HCT116 (cell line): ENCODE measurements around the gene NABP1. TPM values are rescaled to one million over a fixed set of nuclear protein-coding genes. Genes with fewer than 3 reads are reported as not detected.

Source experiments
- ATAC-seq: fragments of 200-7000 bp; cut with Tn5 transposase; 2 replicates; pipeline ENCODE4 v1.9.1; 2020; ENCODE audit warnings: mild to moderate bottlenecking, moderate library complexity
- BruUV-seq: library from RNA; stranded (reverse); fragments of 400-500 nt; replicated peaks from 2 replicates; lab custom pipeline; 2021; lab: Mats Ljungman, UMichigan
- CTCF ChIA-PET: fragments of 300-600 bp; sonication (Branson Sonifier 250); formaldehyde crosslinking; loops from one replicate; lab custom pipeline; 2021; ENCODE audit warnings: antibody characterized with exemption; lab: Charles Lee
- POLR2A ChIA-PET: fragments of 300-600, 350-600 bp; sonication (Branson Sonifier 250); formaldehyde crosslinking; loops from one replicate; lab custom pipeline; 2021; ENCODE audit warnings: antibody characterized with exemption; lab: Charles Lee
- RAD21 ChIA-PET, 2 experiments: fragments of 300-600 bp; sonication (Branson Sonifier 250); formaldehyde crosslinking; loops; one replicate each; lab custom pipeline; 2023; ENCODE audit warnings: low total read pairs in 2 of 2; ENCODE audit not compliant: uncharacterized antibody in 2 of 2, unreplicated experiment in 2 of 2, low non-redundant PET in 1 of 2; lab: Charles Lee
- DNase-seq: peaks from one replicate; pipeline ENCODE4 v3.0.0-alpha.2; 2010; ENCODE audit warnings: low read depth, low spot score
- H2AFZ ChIP-seq: fragments of 200-600 bp; shearing (Covaris generic), sonication (generic); 2 replicates; pipeline ENCODE4 v1.6.1; 2017; ENCODE audit warnings: low read depth, mixed run types, mixed read lengths, antibody characterized with exemption, low read length; ENCODE audit not compliant: poor library complexity, severe bottlenecking
- H3K27ac ChIP-seq: 2 replicates; pipeline ENCODE4 v1.5.1; 2012; ENCODE audit warnings: low read depth, low read length
- H3K27me3 ChIP-seq: fragments of 200-600 bp; sonication (generic); 2 replicates; pipeline ENCODE4 v1.6.1; 2016; ENCODE audit warnings: mixed run types, low read length, mixed read lengths; ENCODE audit not compliant: insufficient read depth
- H3K36me3 ChIP-seq, 2 experiments: fragments of 200-500 bp in 1 of 2; fragments of 200-600 bp in 1 of 2; sonication (Bioruptor generic) in 1 of 2; sonication (generic) in 1 of 2; 2 replicates each; pipeline versions ENCODE4 v1.5.1 to v1.6.1; 2014 to 2016; ENCODE audit warnings: low read length in 2 of 2, inconsistent platforms in 1 of 2, mixed read lengths in 1 of 2, mixed run types in 1 of 2; ENCODE audit not compliant: insufficient read depth in 2 of 2, control insufficient read depth in 1 of 2
- H3K4me1 ChIP-seq, 2 experiments: fragments of 200-600 bp in 1 of 2; sonication (generic) in 1 of 2; 2 replicates each; pipeline versions ENCODE4 v1.5.1 to v1.6.1; 2012 to 2017; ENCODE audit warnings: low read length in 2 of 2, inconsistent platforms in 1 of 2, mild to moderate bottlenecking in 1 of 2, mixed read lengths in 1 of 2, mixed run types in 1 of 2, moderate library complexity in 1 of 2; ENCODE audit not compliant: insufficient read depth in 2 of 2, control insufficient read depth in 1 of 2
- H3K4me2 ChIP-seq: fragments of 200-600 bp; sonication (generic); 2 replicates; pipeline ENCODE4 v1.6.1; 2017; ENCODE audit warnings: mixed run types, low read length, mixed read lengths
- H3K4me3 ChIP-seq, 2 experiments: fragments of 200-600 bp in 1 of 2; sonication (generic) in 1 of 2; replicated peaks in 1 of 2; 2 replicates each; pipeline ENCODE4 v1.5.1; 2011 to 2016; ENCODE audit warnings: low read length in 2 of 2, control low read depth in 1 of 2, low read depth in 1 of 2, mild to moderate bottlenecking in 1 of 2, mixed read lengths in 1 of 2, mixed run types in 1 of 2
- H3K79me2 ChIP-seq: fragments of 200-600 bp; sonication (generic); 2 replicates; pipeline ENCODE4 v1.6.1; 2017; ENCODE audit warnings: mild to moderate bottlenecking, mixed run types, low read length, moderate library complexity, mixed read lengths; ENCODE audit not compliant: insufficient read depth
- H3K9ac ChIP-seq: fragments of 200-600 bp; sonication (generic); 2 replicates; pipeline ENCODE4 v1.6.1; 2016; ENCODE audit warnings: low read length, mixed read lengths
- H3K9me2 ChIP-seq: fragments of 200-600 bp; sonication (generic), shearing (Covaris generic); 2 replicates; pipeline ENCODE4 v1.6.1; 2017; ENCODE audit warnings: mixed run types, mild to moderate bottlenecking, moderate library complexity; ENCODE audit not compliant: insufficient read depth
- H3K9me3 ChIP-seq, 2 experiments: fragments of 200-500 bp in 1 of 2; fragments of 200-600 bp in 1 of 2; sonication (Bioruptor generic) in 1 of 2; sonication (generic) in 1 of 2; 2 replicates each; pipeline ENCODE4 v1.6.1; 2014 to 2017; ENCODE audit warnings: low read length in 2 of 2, mixed read lengths in 2 of 2, inconsistent platforms in 1 of 2, low read depth in 1 of 2, mild to moderate bottlenecking in 1 of 2, mixed run types in 1 of 2, moderate library complexity in 1 of 2; ENCODE audit not compliant: control insufficient read depth in 1 of 2, insufficient read depth in 1 of 2
- H4K20me1 ChIP-seq: fragments of 200-600 bp; sonication (generic), shearing (Covaris generic); 2 replicates; pipeline ENCODE4 v1.6.1; 2017; ENCODE audit warnings: mixed run types, mild to moderate bottlenecking, moderate library complexity; ENCODE audit not compliant: insufficient read depth
- CBX3 ChIP-seq: IDR thresholded peaks from 2 replicates; pipeline ENCODE4 v1.6.1; 2012; ENCODE audit warnings: low read depth
- EGR1 ChIP-seq: IDR thresholded peaks from 2 replicates; pipeline ENCODE4 v1.6.1; 2012; ENCODE audit warnings: low read depth
- ELF1 ChIP-seq: IDR thresholded peaks from 2 replicates; pipeline ENCODE4 v1.6.1; 2012; ENCODE audit warnings: low read depth, borderline replicate concordance
- EZH2 ChIP-seq: fragments of 200-600 bp; sonication (generic); IDR thresholded peaks from 2 replicates; pipeline ENCODE4 v1.6.1; 2017; ENCODE audit warnings: antibody characterized with exemption, mixed run types
- EZH2phosphoT487 ChIP-seq: fragments of 200-600 bp; IDR thresholded peaks from 2 replicates; pipeline ENCODE4 v1.6.1; 2018; ENCODE audit warnings: antibody characterized with exemption, borderline replicate concordance
- RAD21 ChIP-seq: IDR thresholded peaks from 2 replicates; pipeline ENCODE4 v1.6.1; 2012; ENCODE audit warnings: low read depth, mild to moderate bottlenecking
- SIN3A ChIP-seq: IDR thresholded peaks from 2 replicates; pipeline ENCODE4 v1.6.1; 2012; ENCODE audit warnings: low read depth
- SP1 ChIP-seq: IDR thresholded peaks from 2 replicates; pipeline ENCODE4 v1.6.1; 2012; ENCODE audit warnings: low read depth
- YY1 ChIP-seq: IDR thresholded peaks from 2 replicates; pipeline ENCODE4 v1.6.1; 2011; ENCODE audit warnings: low read length, low read depth, moderate library complexity, mild to moderate bottlenecking; ENCODE audit not compliant: insufficient replicate concordance; ENCODE audit errors: extremely low read depth
- ZBTB33 ChIP-seq: IDR thresholded peaks from 2 replicates; pipeline ENCODE4 v1.6.1; 2011; ENCODE audit warnings: mild to moderate bottlenecking, low read length, moderate library complexity; ENCODE audit not compliant: insufficient replicate concordance; ENCODE audit errors: extremely low read depth
- ZFX ChIP-seq: fragments of 450-650 bp; IDR thresholded peaks from 2 replicates; pipeline ENCODE4 v1.6.1; 2017
- intact Hi-C: fragments of 100-400 bp; cut with micrococcal nuclease; formaldehyde crosslinking; loops from 2 replicates; pipeline ENCODE4 v1.10.0; 2022
- total RNA-seq: library from RNA; stranded (reverse); gene quantifications from one replicate; pipeline ENCODE4 v1.2.1, GENCODE V29; 2021; ENCODE audit not compliant: unreplicated experiment

NABP1 gene
- total RNA-seq, 1 experiment from 2014 or later, result 39.3 TPM

DNA sequence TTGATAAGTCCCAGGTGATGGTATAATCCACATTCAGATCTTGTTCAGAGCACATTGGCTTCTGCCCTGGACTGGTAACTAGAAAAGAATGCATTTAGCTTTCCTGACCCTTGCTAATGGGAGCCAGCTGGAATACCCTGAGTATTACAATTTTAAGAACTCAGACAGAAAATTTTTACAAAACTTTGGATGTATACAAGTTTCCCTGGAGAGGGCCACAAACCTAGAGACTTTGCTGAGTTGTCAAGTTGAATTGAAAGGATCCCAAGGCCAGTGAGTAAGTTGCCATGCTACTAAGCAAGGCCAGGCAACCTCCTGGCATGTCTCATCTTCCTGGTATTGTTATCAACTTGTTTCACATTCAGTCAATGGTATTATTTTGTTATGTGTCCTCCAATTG, 20.0 kb upstream of the NABP1 start:
- TF ChIP-seq RAD21, result no peak
- no peak for TF ChIP-seq SIN3A
- TF ChIP-seq SP1, result no peak
- TF ChIP-seq EZH2, result no peak
- no peak for TF ChIP-seq YY1
- TF ChIP-seq EGR1, result no peak
- no peak for TF ChIP-seq CBX3
- TF ChIP-seq EZH2phosphoT487, result no peak
- TF ChIP-seq ELF1, result no peak
- TF ChIP-seq ZFX, result no peak
- Histone ChIP-seq H3K4me3 (no peak overlapping the region), H4K20me1 (no peaks in the 10 kb centered on the region), H3K27me3 (no peaks in the 10 kb centered on the region), H3K36me3 (no peaks in the 10 kb centered on the region), H3K9me2 (peaks cover 2% of the 10 kb centered on the region; the same call in 1 of the 2 replicates), H3K27ac (no peak overlapping the region), H3K79me2 (no peaks in the 10 kb centered on the region), H3K4me1 (no peaks in the 10 kb centered on the region), H3K9ac (no peak overlapping the region), H3K4me2 (no peak overlapping the region), H3K9me3 (no peaks in the 10 kb centered on the region), H2AFZ (no peak overlapping the region)
- RAD21 ChIA-PET, result no interaction called here
- DNase-seq (no peak), ATAC-seq (no peak)
- intact Hi-C loops, result no loop called here
- POLR2A ChIA-PET, result interaction anchor here (4.6 kb wide), 1 partner anchor 19 kb away, joined by 18 read pairs; the partner anchor contains the start of gene NABP1
- CTCF ChIA-PET, result no interaction called here
- BruUV-seq, result no TSS peak

DNA sequence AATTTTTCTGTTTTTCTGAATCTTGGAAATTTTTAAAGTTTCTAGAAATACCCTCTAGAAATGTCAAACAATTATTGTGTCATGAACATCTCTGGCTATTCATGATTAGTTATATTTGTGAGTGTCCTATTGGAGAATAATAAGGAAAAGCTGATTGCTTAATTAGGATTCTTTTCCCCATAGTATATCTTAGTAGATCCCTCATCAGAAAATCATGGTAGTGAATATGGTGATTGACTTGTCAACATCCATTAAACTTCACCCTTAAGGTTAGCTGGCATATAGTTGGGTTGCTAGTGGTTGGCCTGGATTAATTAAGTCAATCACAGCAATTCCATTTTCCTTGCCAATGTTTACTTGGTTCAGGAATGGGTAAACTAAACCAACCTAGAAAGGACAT, 18.7 kb upstream of the NABP1 start:
- H3K9ac ChIP-seq, result no peak overlapping the region
- H3K27ac ChIP-seq, result no peak overlapping the region
- no peaks in the 10 kb centered on the region for H3K9me3 ChIP-seq
- CTCF ChIA-PET, result no interaction called here
- RAD21 ChIA-PET, result no interaction called here
- H2AFZ ChIP-seq, result no peak overlapping the region
- no peaks in the 10 kb centered on the region for H4K20me1 ChIP-seq
- no peak overlapping the region for H3K4me3 ChIP-seq
- intact Hi-C loops, result no loop called here
- no peak for ATAC-seq
- peaks cover 2% of the 10 kb centered on the region; the same call in 1 of the 2 replicates for H3K9me2 ChIP-seq
- no peak for DNase-seq
- H3K4me2 ChIP-seq, result no peak overlapping the region
- no peaks in the 10 kb centered on the region for H3K27me3 ChIP-seq
- POLR2A ChIA-PET, result interaction anchor here (0.8 kb wide), 1 partner anchor 18 kb away, joined by 4 read pairs; no protein-coding TSS in a partner anchor
- BruUV-seq, result no TSS peak
- H3K36me3 ChIP-seq, result no peaks in the 10 kb centered on the region
- H3K4me1 ChIP-seq, result no peaks in the 10 kb centered on the region
- no peaks in the 10 kb centered on the region for H3K79me2 ChIP-seq
- TF ChIP-seq EZH2phosphoT487 (no peak), ZBTB33 (no peak)
- TF ChIP-seq, all 23 proteins: peak for 0
